GM12865 (cell line): ENCODE measurements around the gene KCNA1.
"Not testable (repeated sequence)": the region's sequence is repeated elsewhere in the genome, so short reads cannot be mapped to it uniquely, and the experiment has no call there.

Experiments used
- DNase-seq: peaks from one replicate; pipeline ENCODE4 v3.0.0; 2010; ENCODE audit warnings: low read depth
- H3K4me3 ChIP-seq: 2 replicates; pipeline ENCODE4 v1.5.1; 2011; ENCODE audit warnings: mild to moderate bottlenecking, low read depth, low read length, control low read depth
- CTCF ChIP-seq: IDR thresholded peaks from 2 replicates; pipeline ENCODE4 v1.5.1; 2011; ENCODE audit warnings: low read length, control low read depth, low read depth, inconsistent platforms; ENCODE audit not compliant: insufficient read depth; ENCODE audit errors: missing control alignments

Gene KCNA1

DNA sequence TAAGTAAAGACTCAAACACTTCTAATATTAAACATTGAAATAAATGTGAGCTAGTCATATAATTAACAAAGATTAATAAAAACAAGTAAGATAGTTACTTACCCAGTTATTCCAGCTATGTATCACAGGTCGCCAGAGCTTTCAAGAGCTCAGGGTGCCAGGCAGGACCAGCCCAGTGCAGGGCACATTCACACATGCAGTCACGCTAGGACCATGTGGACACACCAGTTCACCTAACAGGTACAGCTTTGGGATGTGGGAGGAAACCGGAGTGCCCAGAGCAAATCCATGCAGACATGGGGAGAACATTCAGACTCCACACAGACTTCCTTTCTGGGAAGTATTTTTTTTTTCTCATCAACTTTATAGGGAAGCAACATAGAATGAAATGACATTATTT, 39.3 kb upstream of the KCNA1 start:
- no peak for DNase-seq
- H3K4me3 ChIP-seq, result no peak overlapping the region
- no peak for TF ChIP-seq CTCF

GRCh38 chr12:4871514-4871913, 38.2 kb upstream of the KCNA1 start:
- H3K4me3 ChIP-seq, result no peak overlapping the region
- no peak for TF ChIP-seq CTCF
- DNase-seq, result no peak

- no peak for TF ChIP-seq CTCF
Observed at GRCh38 chr12:4873947-4874346, 35.8 kb upstream of the KCNA1 start.

GRCh38 chr12:4874671-4875070, 35.0 kb upstream of the KCNA1 start:
- H3K4me3 ChIP-seq, result no peak overlapping the region
- no peak for TF ChIP-seq CTCF
- no peak for DNase-seq

More at GRCh38 chr12:4873947-4874346, 35.8 kb upstream of the KCNA1 start:
- H3K4me3 ChIP-seq, result no peak overlapping the region
- DNase-seq, result no peak

DNA sequence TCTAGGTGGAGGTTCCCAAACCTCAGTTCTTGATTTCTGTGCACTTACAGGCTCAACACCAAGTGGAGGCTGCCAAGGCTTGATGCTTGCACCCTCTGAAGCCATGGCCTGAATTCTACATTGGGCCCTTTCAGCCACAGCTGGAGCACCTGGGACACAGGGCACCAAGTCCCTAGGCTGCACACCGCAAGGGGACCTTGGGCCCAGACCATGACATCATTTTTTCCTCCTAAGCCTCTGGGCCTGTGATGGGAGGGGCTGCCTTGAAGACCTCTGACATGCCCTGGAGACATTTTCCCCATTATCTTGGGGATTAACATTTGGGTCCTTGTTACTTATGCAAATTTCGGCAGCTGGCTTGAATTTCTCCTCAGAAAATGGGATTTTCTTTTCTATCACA, 30.2 kb upstream of the KCNA1 start:
- H3K4me3 ChIP-seq, result not testable (repeated sequence)

DNA sequence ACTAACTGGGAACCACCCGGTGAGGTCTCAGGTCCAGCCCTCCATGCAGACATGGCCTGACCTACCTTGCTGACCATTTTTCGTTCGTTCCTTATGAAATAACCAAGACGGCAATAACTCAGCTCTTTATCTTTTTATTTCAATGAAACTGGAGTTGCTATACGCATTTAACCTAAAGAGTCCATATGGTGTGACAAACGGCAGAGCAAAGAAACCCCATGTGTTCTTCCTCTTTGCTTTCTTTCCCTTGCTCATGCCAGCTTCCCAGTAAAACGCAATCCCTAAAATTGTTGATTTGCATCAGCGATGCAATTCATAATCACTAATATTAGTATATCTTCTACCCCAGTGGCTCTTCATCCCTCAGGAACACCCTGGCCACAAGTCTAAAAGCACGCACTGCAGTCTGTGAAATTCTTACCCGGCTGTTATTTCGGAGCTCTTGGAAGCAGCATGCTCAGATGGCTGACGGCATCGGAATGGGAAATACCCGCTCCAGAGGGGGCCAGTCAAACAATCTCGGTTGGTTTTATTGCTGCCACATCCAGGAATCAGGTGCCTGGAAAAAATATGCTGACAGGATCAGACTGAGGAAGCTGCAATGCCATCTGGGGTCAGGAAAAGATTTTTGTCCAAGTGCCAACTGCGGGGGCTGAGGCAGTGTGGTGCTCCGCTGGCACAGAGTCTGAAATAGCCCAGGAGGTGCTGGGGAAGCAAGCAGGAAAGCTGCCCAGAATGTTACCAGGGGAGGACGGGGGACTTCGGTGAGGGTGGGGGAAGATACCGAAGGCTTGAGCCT, 28.2 kb upstream of the KCNA1 start:
- no peak for TF ChIP-seq CTCF
- no peak overlapping the region for H3K4me3 ChIP-seq
- no peak for DNase-seq

More for the DNA sequence above, 30.2 kb upstream of the KCNA1 start:
- DNase-seq, result not testable (repeated sequence)

GRCh38 chr12:4891866-4892265, 17.8 kb upstream of the KCNA1 start:
- no peak for TF ChIP-seq CTCF
- DNase-seq, result no peak
- no peak overlapping the region for H3K4me3 ChIP-seq
